GDM1 (cell line): ENCODE measurements around the gene RPS10.

ENCODE experiments used
- DNase-seq: peaks from one replicate; lab custom pipeline; 2025; lab: John Stamatoyannopoulos, UW

Gene RPS10

DNA sequence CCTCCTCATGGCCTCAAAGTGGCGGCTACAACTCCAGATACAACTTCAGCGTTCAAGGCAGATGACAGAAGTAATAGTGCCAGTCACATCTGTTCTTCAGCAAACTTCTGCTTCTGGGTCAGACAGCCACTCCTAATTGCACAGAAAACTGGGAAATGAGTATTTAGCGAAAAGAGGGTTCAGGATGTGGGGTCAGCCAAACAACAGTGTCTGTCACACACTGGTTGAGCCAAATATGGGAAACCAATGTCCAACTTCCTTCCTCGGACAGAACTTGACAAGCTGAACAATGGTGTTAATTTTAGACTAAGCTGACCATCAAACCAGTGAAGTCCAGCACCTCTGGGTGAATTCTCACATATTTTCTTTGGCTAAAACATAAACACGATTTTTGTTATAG lies 55.5 kb downstream of the RPS10 start:
- DNase-seq = no peak

GRCh38 chr6:34369385-34369784 lies 56.5 kb downstream of the RPS10 start:
- no peak for DNase-seq
